Naive thymus-derived CD4-positive, alpha-beta T cell (primary cell): Measurements from ENCODE around the gene MST1. TPM values are rescaled to one million over a fixed set of nuclear protein-coding genes. Genes with fewer than 3 reads are reported as not detected.

ENCODE experiments used
- ATAC-seq: fragments of 150-1000 bp; cut with Tn5 transposase; 2 replicates; pipeline ENCODE4 v1.10.0; 2021; ENCODE audit warnings: mild to moderate bottlenecking, moderate library complexity
- CTCF ChIA-PET: fragments of 350-600 bp; sonication (Branson Sonifier 250); formaldehyde crosslinking; loops from one replicate; lab custom pipeline; 2021; ENCODE audit warnings: antibody characterized with exemption; lab: Charles Lee
- POLR2A ChIA-PET: fragments of 350-600 bp; sonication (Branson Sonifier 250); formaldehyde crosslinking; loops from one replicate; lab custom pipeline; 2021; ENCODE audit warnings: antibody characterized with exemption, inconsistent platforms; lab: Charles Lee
- DNase-seq, 9 donors: peaks; one replicate each; pipeline versions ENCODE4 v3.0.0 to v3.0.0-alpha.2; 2020 to 2022; ENCODE audit warnings: mixed read lengths in 1 of 9
- H3K27ac ChIP-seq: one replicate; pipeline ENCODE4 v1.7.0; 2013; ENCODE audit warnings: mild to moderate bottlenecking, low read depth, low read length, moderate library complexity
- H3K27me3 ChIP-seq, 2 donors: one replicate each; pipeline ENCODE4 v1.7.0; 2013; ENCODE audit warnings: low read length in 2 of 2, mild to moderate bottlenecking in 2 of 2, moderate library complexity in 2 of 2; ENCODE audit not compliant: control insufficient read depth in 2 of 2, insufficient read depth in 2 of 2
- H3K36me3 ChIP-seq, 3 experiments: 1 replicate in 2 of 3; 2 replicates in 1 of 3; pipeline ENCODE4 v1.7.0; 2013; ENCODE audit warnings: low read length in 3 of 3, mild to moderate bottlenecking in 3 of 3, moderate library complexity in 1 of 3; ENCODE audit not compliant: insufficient read depth in 3 of 3, control insufficient read depth in 2 of 3
- H3K4me1 ChIP-seq, 2 donors: one replicate each; pipeline ENCODE4 v1.7.0; 2013; ENCODE audit warnings: low read length in 2 of 2, mild to moderate bottlenecking in 2 of 2, moderate library complexity in 1 of 2; ENCODE audit not compliant: control insufficient read depth in 2 of 2, insufficient read depth in 2 of 2
- H3K4me3 ChIP-seq: 2 replicates; pipeline ENCODE4 v1.7.0; 2013; ENCODE audit warnings: mild to moderate bottlenecking, low read length
- H3K9me3 ChIP-seq, 3 experiments: 1 replicate in 2 of 3; 2 replicates in 1 of 3; pipeline ENCODE4 v1.7.0; 2013; ENCODE audit warnings: low read length in 3 of 3; ENCODE audit not compliant: control insufficient read depth in 2 of 3
- H3K27ac Mint-ChIP-seq, 9 donors: one replicate each; pipeline ENCODE4 v1.8.0; 2020 to 2022; ENCODE audit warnings: mixed read lengths in 9 of 9, mild to moderate bottlenecking in 8 of 9, moderate library complexity in 5 of 9, inconsistent platforms in 2 of 9
- H3K27me3 Mint-ChIP-seq, 5 donors: one replicate each; pipeline ENCODE4 v1.8.0; 2021 to 2022; ENCODE audit warnings: mixed read lengths in 5 of 5, mild to moderate bottlenecking in 1 of 5
- H3K36me3 Mint-ChIP-seq, 5 donors: one replicate each; pipeline ENCODE4 v1.8.0; 2020 to 2022; ENCODE audit warnings: mixed read lengths in 5 of 5, mild to moderate bottlenecking in 3 of 5, inconsistent platforms in 1 of 5
- H3K4me1 Mint-ChIP-seq, 7 donors: one replicate each; pipeline ENCODE4 v1.8.0; 2020 to 2022; ENCODE audit warnings: mixed read lengths in 7 of 7, mild to moderate bottlenecking in 3 of 7, inconsistent platforms in 1 of 7
- H3K4me3 Mint-ChIP-seq, 10 donors: one replicate each; pipeline ENCODE4 v1.8.0; 2020 to 2022; ENCODE audit warnings: mild to moderate bottlenecking in 10 of 10, mixed read lengths in 10 of 10, moderate library complexity in 6 of 10, inconsistent platforms in 2 of 10
- H3K9me3 Mint-ChIP-seq, 11 donors: one replicate each; pipeline ENCODE4 v1.8.0; 2020 to 2022; ENCODE audit warnings: mixed read lengths in 11 of 11, mild to moderate bottlenecking in 4 of 11, inconsistent platforms in 1 of 11, moderate library complexity in 1 of 11
- intact Hi-C, 2 donors: fragments of 100-400 bp; cut with micrococcal nuclease; formaldehyde crosslinking; loops; one replicate each; pipeline ENCODE4 v1.15.1; 2023
- polyA plus RNA-seq, 2 donors: library from polyadenylated mRNA; unstranded; fragments of 300-500 nt; fragmentation: Illumina TruSeq; gene quantifications; one replicate each; pipeline ENCODE4 v1.2.3, GENCODE V29; 2021
- total RNA-seq, 6 experiments: library from RNA in 5 of 6; stranded (reverse) in 5 of 6; gene quantifications; 1 replicate in 5 of 6; 2 replicates in 1 of 6; pipeline ENCODE4 v1.2.3 and lab custom pipeline; 2021 to 2026

Gene MST1
- total and polyA plus RNA-seq, 7 experiments from 2014 or later = 0.90 to 12.8 (median 9.6) TPM

- intact Hi-C loops = no loop called here
- Histone ChIP-seq H3K27me3 (no peaks in the 10 kb centered on the region), H3K36me3 (no peaks in the 10 kb centered on the region), H3K9me3 (no peaks in the 10 kb centered on the region), H3K4me3 (no peak overlapping the region), H3K4me1 (no peaks in the 10 kb centered on the region), H3K27ac (no peak overlapping the region)
- Mint-ChIP-seq H3K4me1 (peaks cover 0 to 2% (median 0%) of the 10 kb centered on the region in 7 donors), H3K27me3 (peaks cover 0 to 3% (median 0%) of the 10 kb centered on the region in 5 donors), H3K4me3 (no peak overlapping the region), H3K27ac (no peak overlapping the region), H3K36me3 (no peaks in the 10 kb centered on the region), H3K9me3 (no peaks in the 10 kb centered on the region)
- ChIA-PET CTCF (no interaction called here), POLR2A (no interaction called here)
- no peak for ATAC-seq
- DNase-seq = no peak
These were observed 47.2 kb downstream of the MST1 start for GRCh38 chr3:49641921-49642707.

- H3K9me3 Mint-ChIP-seq = no peaks in the 10 kb centered on the region
- H3K4me3 Mint-ChIP-seq = no peak overlapping the region
- Histone ChIP-seq H3K4me1 (no peaks in the 10 kb centered on the region), H3K4me3 (no peak overlapping the region), H3K27me3 (no peaks in the 10 kb centered on the region), H3K36me3 (no peaks in the 10 kb centered on the region), H3K27ac (no peak overlapping the region), H3K9me3 (no peaks in the 10 kb centered on the region)
- no peak overlapping the region for H3K27ac Mint-ChIP-seq
- intact Hi-C loops = no loop called here
- peaks cover 0 to 3% (median 0%) of the 10 kb centered on the region in 5 donors for H3K27me3 Mint-ChIP-seq
- POLR2A ChIA-PET = no interaction called here
- peaks cover 0 to 6% (median 0%) of the 10 kb centered on the region in 7 donors for H3K4me1 Mint-ChIP-seq
- CTCF ChIA-PET = no interaction called here
- DNase-seq (no peak), ATAC-seq (no peak)
- H3K36me3 Mint-ChIP-seq = no peaks in the 10 kb centered on the region
These were observed 48.0 kb downstream of the MST1 start for GRCh38 chr3:49641292-49641691.

- intact Hi-C loops = no loop called here
- ATAC-seq = no peak
- Histone ChIP-seq H3K4me1 (no peaks in the 10 kb centered on the region), H3K4me3 (no peak overlapping the region), H3K27me3 (no peaks in the 10 kb centered on the region), H3K36me3 (no peaks in the 10 kb centered on the region), H3K9me3 (no peaks in the 10 kb centered on the region), H3K27ac (no peak overlapping the region)
- no peak for DNase-seq
- Mint-ChIP-seq H3K4me1 (peaks cover 0 to 7% (median 0%) of the 10 kb centered on the region in 7 donors), H3K27me3 (peaks cover 0 to 3% (median 0%) of the 10 kb centered on the region in 5 donors), H3K27ac (no peak overlapping the region), H3K9me3 (no peaks in the 10 kb centered on the region), H3K4me3 (no peak overlapping the region), H3K36me3 (no peaks in the 10 kb centered on the region)
- ChIA-PET POLR2A (no interaction called here), CTCF (no interaction called here)
These were observed 49.7 kb downstream of the MST1 start for GRCh38 chr3:49639551-49639950.

GRCh38 chr3:49638445-49638844 is 50.8 kb downstream of the MST1 start:
- ChIA-PET POLR2A (no interaction called here), CTCF (no interaction called here)
- Histone ChIP-seq H3K27me3 (no peaks in the 10 kb centered on the region), H3K4me1 (no peaks in the 10 kb centered on the region), H3K4me3 (no peak overlapping the region), H3K36me3 (no peaks in the 10 kb centered on the region), H3K9me3 (no peaks in the 10 kb centered on the region), H3K27ac (no peak overlapping the region)
- intact Hi-C loops = no loop called here
- H3K27me3 Mint-ChIP-seq = peaks cover 0 to 3% (median 0%) of the 10 kb centered on the region in 5 donors
- H3K27ac Mint-ChIP-seq = no peak overlapping the region
- no peaks in the 10 kb centered on the region for H3K36me3 Mint-ChIP-seq
- DNase-seq (no peak), ATAC-seq (no peak)
- H3K9me3 Mint-ChIP-seq = no peaks in the 10 kb centered on the region
- H3K4me1 Mint-ChIP-seq = peaks cover 0 to 7% (median 0%) of the 10 kb centered on the region in 7 donors
- H3K4me3 Mint-ChIP-seq = no peak overlapping the region

- Histone ChIP-seq H3K36me3 (no peaks in the 10 kb centered on the region), H3K9me3 (no peaks in the 10 kb centered on the region), H3K4me1 (no peaks in the 10 kb centered on the region), H3K27ac (no peak overlapping the region), H3K4me3 (no peak overlapping the region), H3K27me3 (no peaks in the 10 kb centered on the region)
- DNase-seq (no peak), ATAC-seq (no peak)
- H3K27ac Mint-ChIP-seq = peak overlapping the region in 1 of 9 donors; percentile 57
- H3K9me3 Mint-ChIP-seq = no peaks in the 10 kb centered on the region
- peaks cover 0 to 3% (median 1%) of the 10 kb centered on the region in 5 donors for H3K27me3 Mint-ChIP-seq
- intact Hi-C loops = no loop called here
- peaks cover 0 to 7% (median 0%) of the 10 kb centered on the region in 7 donors for H3K4me1 Mint-ChIP-seq
- ChIA-PET POLR2A (no interaction called here), CTCF (interaction anchor here (0.9 kb wide), 1 partner anchor 9 kb away, joined by 3 read pairs; no protein-coding TSS in a partner anchor)
- H3K36me3 Mint-ChIP-seq = no peaks in the 10 kb centered on the region
- H3K4me3 Mint-ChIP-seq = no peak overlapping the region
These were observed 52.2 kb downstream of the MST1 start for GRCh38 chr3:49636883-49637609.

GRCh38 chr3:49634736-49635135 is 54.5 kb downstream of the MST1 start:
- Mint-ChIP-seq H3K9me3 (peaks cover 0 to 8% (median 0%) of the 10 kb centered on the region in 11 donors), H3K27me3 (peaks cover 4 to 14% (median 9%) of the 10 kb centered on the region in 5 donors), H3K4me1 (peaks cover 0 to 7% (median 0%) of the 10 kb centered on the region in 7 donors), H3K36me3 (peaks cover 0 to 5% (median 0%) of the 10 kb centered on the region in 5 donors), H3K27ac (no peak overlapping the region), H3K4me3 (no peak overlapping the region)
- ATAC-seq (no peak), DNase-seq (no peak)
- Histone ChIP-seq H3K27ac (no peak overlapping the region), H3K36me3 (no peaks in the 10 kb centered on the region), H3K4me3 (no peak overlapping the region), H3K9me3 (no peaks in the 10 kb centered on the region), H3K27me3 (no peaks in the 10 kb centered on the region), H3K4me1 (no peaks in the 10 kb centered on the region)
- ChIA-PET CTCF (no interaction called here), POLR2A (no interaction called here)
- intact Hi-C loops = no loop called here
